ENCODE measurements around the gene CHCT1.
"Not testable (repeated sequence)": the region's sequence is repeated elsewhere in the genome, so short reads cannot be mapped to it uniquely, and the experiment has no call there.

Gene CHCT1

GRCh38 chr17:60383379-60383778, 38.9 kb upstream of the CHCT1 start:
- H3K36me3 ChIP-seq (replicated peaks; ENCODE audit: low read depth, low read length), result no peaks in the 10 kb centered on the region
- peaks cover 18% of the 10 kb centered on the region for H4K20me1 ChIP-seq (ENCODE audit: insufficient read depth, low read length)
- no peak overlapping the region for H3K4me3 ChIP-seq (ENCODE audit: low read length)
- H3K27ac ChIP-seq (ENCODE audit: low read length), result no peak overlapping the region
- no peak overlapping the region for H2AFZ ChIP-seq (ENCODE audit: low read depth, low read length)
- H3K79me2 ChIP-seq (ENCODE audit: low read length), result peaks cover 52% of the 10 kb centered on the region
- H3K4me2 ChIP-seq (ENCODE audit: low read length), result no peak overlapping the region
- H3K9me3 ChIP-seq (ENCODE audit: insufficient read depth, low read length), result no peaks in the 10 kb centered on the region
- TF ChIP-seq CTCF (IDR thresholded peaks at IDR 0.05; ENCODE audit: low read depth, low read length) (no peak), EZH2phosphoT487 (IDR thresholded peaks at IDR 0.05; ENCODE audit: low read depth) (no peak)
- peaks cover 7% of the 10 kb centered on the region for H3K4me1 ChIP-seq (ENCODE audit: low read length)
- no peaks in the 10 kb centered on the region for H3K27me3 ChIP-seq (ENCODE audit: low read depth, low read length)
- no peak overlapping the region for H3K9ac ChIP-seq (ENCODE audit: low read length)

GRCh38 chr17:60384921-60385320, 37.4 kb upstream of the CHCT1 start:
- not testable (repeated sequence) for H2AFZ ChIP-seq (ENCODE audit: low read depth, low read length); H3K4me2 ChIP-seq (ENCODE audit: low read length); H3K4me1 ChIP-seq (ENCODE audit: low read length); H3K9ac ChIP-seq (ENCODE audit: low read length); H3K36me3 ChIP-seq (replicated peaks; ENCODE audit: low read depth, low read length); H3K4me3 ChIP-seq (ENCODE audit: low read length); H3K27ac ChIP-seq (ENCODE audit: low read length); H3K27me3 ChIP-seq (ENCODE audit: low read depth, low read length); H3K9me3 ChIP-seq (ENCODE audit: insufficient read depth, low read length)
- Histone ChIP-seq H3K79me2 (ENCODE audit: low read length) (peaks cover 67% of the 10 kb centered on the region), H4K20me1 (ENCODE audit: insufficient read depth, low read length) (peaks cover 18% of the 10 kb centered on the region)

- H3K27ac ChIP-seq (ENCODE audit: low read length), result no peak overlapping the region
- no peak overlapping the region for H2AFZ ChIP-seq (ENCODE audit: low read depth, low read length)
- no peak for TF ChIP-seq CTCF (IDR thresholded peaks at IDR 0.05; ENCODE audit: low read depth, low read length)
- no peak for TF ChIP-seq EZH2phosphoT487 (IDR thresholded peaks at IDR 0.05; ENCODE audit: low read depth)
- H3K4me2 ChIP-seq (ENCODE audit: low read length), result no peak overlapping the region
- H3K36me3 ChIP-seq (replicated peaks; ENCODE audit: low read depth, low read length), result no peaks in the 10 kb centered on the region
- peaks cover 82% of the 10 kb centered on the region for H3K79me2 ChIP-seq (ENCODE audit: low read length)
- H3K4me1 ChIP-seq (ENCODE audit: low read length), result peaks cover 19% of the 10 kb centered on the region
- no peak overlapping the region for H3K9ac ChIP-seq (ENCODE audit: low read length)
- peaks cover 4% of the 10 kb centered on the region; the same call in 1 of the 2 replicates for H3K27me3 ChIP-seq (ENCODE audit: low read depth, low read length)
- H4K20me1 ChIP-seq (ENCODE audit: insufficient read depth, low read length), result peaks cover 22% of the 10 kb centered on the region
- no peak overlapping the region for H3K4me3 ChIP-seq (ENCODE audit: low read length)
- H3K9me3 ChIP-seq (ENCODE audit: insufficient read depth, low read length), result no peaks in the 10 kb centered on the region
Observed at GRCh38 chr17:60386147-60387058, 35.9 kb upstream of the CHCT1 start.

- H3K4me3 ChIP-seq (ENCODE audit: low read length), result no peak overlapping the region
- no peaks in the 10 kb centered on the region for H3K9me3 ChIP-seq (ENCODE audit: insufficient read depth, low read length)
- no peaks in the 10 kb centered on the region for H3K36me3 ChIP-seq (replicated peaks; ENCODE audit: low read depth, low read length)
- H2AFZ ChIP-seq (ENCODE audit: low read depth, low read length), result no peak overlapping the region
- H3K79me2 ChIP-seq (ENCODE audit: low read length), result peaks cover 79% of the 10 kb centered on the region
- peaks cover 19% of the 10 kb centered on the region for H3K4me1 ChIP-seq (ENCODE audit: low read length)
- peaks cover 9% of the 10 kb centered on the region; the same call in 1 of the 2 replicates for H3K27me3 ChIP-seq (ENCODE audit: low read depth, low read length)
- no peak overlapping the region for H3K27ac ChIP-seq (ENCODE audit: low read length)
- H4K20me1 ChIP-seq (ENCODE audit: insufficient read depth, low read length), result peaks cover 22% of the 10 kb centered on the region
- no peak overlapping the region for H3K9ac ChIP-seq (ENCODE audit: low read length)
- no peak overlapping the region for H3K4me2 ChIP-seq (ENCODE audit: low read length)
- TF ChIP-seq EZH2phosphoT487 (IDR thresholded peaks at IDR 0.05; ENCODE audit: low read depth), result no peak
- no peak for TF ChIP-seq CTCF (IDR thresholded peaks at IDR 0.05; ENCODE audit: low read depth, low read length)
Observed at GRCh38 chr17:60387666-60388065, 34.6 kb upstream of the CHCT1 start.
